Gastroesophageal sphincter (tissue), 4 donors: ENCODE measurements around the gene ATP1B4. TPM values are rescaled to one million over a fixed set of nuclear protein-coding genes. Genes with fewer than 3 reads are reported as not detected.

Experiments
- total RNA-seq, 4 donors: library from RNA; depleted of rRNA; stranded (reverse); fragments of >200 nt; gene quantifications; one replicate each; pipeline ENCODE4 v1.1.0, GENCODE V29; 2016

The ATP1B4 gene
- total RNA-seq, 4 donors from 2014 or later: not detected

Other genes starting within 250 kb of the ATP1B4 start
- 1 to 10 TPM in 1 of 4 donors, under 1 TPM in 1, not detected in 2; 0.49 to 5.9 TPM for gene RHOXF1, start 246.2 kb upstream of the ATP1B4 start, total RNA-seq
- gene RHOXF2, start 203.5 kb upstream of the ATP1B4 start, total RNA-seq: not detected
- gene ZBTB33, start 111.3 kb upstream of the ATP1B4 start, total RNA-seq: 10 to 100 TPM in 2 of 4 donors, 1 to 10 TPM in 2; 8.1 to 14.5 (median 10.0) TPM
- gene TMEM255A, start 50.6 kb upstream of the ATP1B4 start, total RNA-seq: 1 to 10 TPM in 3 of 4 donors, under 1 TPM in 1; 0.16 to 8.9 (median 4.1) TPM
- 100 to 1,000 TPM in 1 of 4 donors, 10 to 100 TPM in 3; 65.7 to 108 (median 75.6) TPM for gene LAMP2, start 107.2 kb downstream of the ATP1B4 start, total RNA-seq
- gene CUL4B, start 198.9 kb downstream of the ATP1B4 start, total RNA-seq: 10 to 100 TPM; 42.2 to 60.2 (median 52.3) TPM
- 10 to 100 TPM; 15.2 to 20.6 (median 17.7) TPM for gene MCTS1, start 242.0 kb downstream of the ATP1B4 start, total RNA-seq